H1 (cell line): ENCODE results near the gene PRXL2A. TPM values are rescaled to one million over a fixed set of nuclear protein-coding genes. Genes with fewer than 3 reads are reported as not detected.

Experiments
- BACH1 ChIP-seq: IDR thresholded peaks from 2 replicates; pipeline ENCODE4 v1.6.1; 2012; ENCODE audit warnings: low read length, improper control_type of control experiment
- BCL11A ChIP-seq, 2 experiments: IDR thresholded peaks; one replicate each; pipeline ENCODE4 v1.6.1; 2011; ENCODE audit warnings: low read depth in 2 of 2, low read length in 2 of 2, mild to moderate bottlenecking in 2 of 2
- FOSL1 ChIP-seq: IDR thresholded peaks from 2 replicates; pipeline ENCODE4 v1.6.1; 2011; ENCODE audit warnings: mild to moderate bottlenecking, low read depth, low read length, moderate library complexity; ENCODE audit not compliant: insufficient read depth
- JUND ChIP-seq: IDR thresholded peaks from 2 replicates; pipeline ENCODE4 v1.6.1; 2011; ENCODE audit warnings: mild to moderate bottlenecking, improper control_type of control experiment, low read length
- polyA plus RNA-seq, 7 experiments: library from polyadenylated mRNA; depleted of rRNA in 3 of 7; stranded (reverse) in 5 of 7; unstranded in 2 of 7; fragments of >200 nt in 5 of 7; fragments of 200-250 nt in 2 of 7; gene quantifications; 1 replicate in 5 of 7; 2 replicates in 1 of 7; 4 replicates in 1 of 7; pipeline versions ENCODE4 v1.2.1 to v1.2.3, GENCODE V29; 2011 to 2013; ENCODE audit warnings: missing spikeins in 2 of 7, mixed read lengths in 2 of 7
- total RNA-seq: library from RNA; stranded (reverse); fragmentation: NEBNext Ultra II Directional; extraction: Animal tissue kit (Norgen Biotek cat#: 25700); gene quantifications from 2 replicates; pipeline ENCODE4 v1.2.1, GENCODE V29; 2021

The PRXL2A gene
- total and polyA plus RNA-seq, 2 of the 8 experiments (the other 6 are each of a cell fraction or from before 2014, with no cell fraction given), result 13.4 to 58.3 TPM

DNA sequence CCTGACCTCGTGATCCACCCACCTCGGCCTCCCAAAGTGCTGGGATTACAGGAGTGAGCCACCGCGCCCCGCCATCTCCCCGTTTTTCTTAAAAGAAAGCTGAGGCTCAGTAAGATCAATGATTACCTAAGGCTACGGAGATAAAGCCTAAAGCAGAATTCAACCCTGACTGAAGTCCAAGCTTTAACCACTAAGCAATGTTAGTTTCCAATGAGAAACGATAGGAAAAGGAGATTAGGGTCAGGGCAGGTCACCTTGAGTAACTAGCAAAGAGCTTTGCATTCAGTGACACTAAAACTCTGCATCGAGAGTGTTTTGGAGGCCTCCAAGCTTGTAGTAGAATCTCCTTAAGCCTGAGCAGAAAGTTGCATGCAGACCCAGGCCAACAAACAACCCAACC lies 17.6 kb upstream of the PRXL2A start (continued):
- TF ChIP-seq FOSL1, result no peak
- TF ChIP-seq JUND, result no peak
- TF ChIP-seq BACH1, result no peak
- TF ChIP-seq BCL11A (IDR thresholded peaks at IDR 0.05; ENCODE audit: low read depth in 2 of 2, low read length in 2 of 2), result no peak
